Measurements from ENCODE around the gene PXK.

- TF ChIP-seq CTCF (conservative IDR thresholded peaks at IDR 0.05; ENCODE audit: low read length) (no peak), EZH2phosphoT487 (IDR thresholded peaks at IDR 0.05; ENCODE audit: borderline replicate concordance, low read depth, low read length) (no peak)
These were observed 137.8 kb downstream of the PXK start for GRCh38 chr3:58470363-58471024.

Measured in OCI-LY7 (cell line).